Mammary epithelial cell (primary cell): ENCODE results near the gene HACD1.

Experiments used
- CTCF ChIP-seq, 2 donors: IDR thresholded peaks in 1 of 2; conservative IDR thresholded peaks in 1 of 2; 2 replicates each; pipeline ENCODE4 v1.5.1; 2011 to 2012; ENCODE audit warnings: inconsistent platforms in 2 of 2, low read length in 2 of 2, mild to moderate bottlenecking in 2 of 2, control low read depth in 1 of 2, low read depth in 1 of 2; ENCODE audit not compliant: insufficient read depth in 1 of 2; ENCODE audit errors: extremely low read depth in 1 of 2
- EZH2 ChIP-seq: IDR thresholded peaks from 2 replicates; pipeline ENCODE4 v1.6.1; 2012; ENCODE audit warnings: low read length, inconsistent platforms, borderline replicate concordance

GRCh38 chr10:17586821-17587234 lies 30.3 kb downstream of the HACD1 start:
- TF ChIP-seq CTCF (conservative IDR thresholded peaks at IDR 0.05 in 1 of 2, IDR thresholded peaks at IDR 0.05 in 1 of 2; ENCODE audit: extremely low read depth in 1 of 2, insufficient read depth in 1 of 2, low read depth in 1 of 2, low read length in 2 of 2) (no peak), EZH2 (no peak)
